ENCODE results near the gene ZNF561. TPM values are rescaled to one million over a fixed set of nuclear protein-coding genes. Genes with fewer than 3 reads are reported as not detected.
A peak's percentile ranks its signal among the peaks of the same experiment; 100 is the strongest.
"Not testable (repeated sequence)": the region's sequence is repeated elsewhere in the genome, so short reads cannot be mapped to it uniquely, and the experiment has no call there.

The ZNF561 gene
- total RNA-seq, 1 donor from 2014 or later: 20.3 TPM

GRCh38 chr19:9584073-9584833 is 36.8 kb downstream of the ZNF561 start, which contains the start of gene ZNF121:
ZNF121 (minus strand) TSS chr19:9584504; CDS start chr19:9568097, 16,407 bp downstream.
- DNase-seq (ENCODE audit: missing footprints) (peak; percentile 93), ATAC-seq (peak; percentile 95)
- intact Hi-C loops (cut with DNase I): loop anchor here (2.0 to 10.0 kb wide), 3 partner anchors 47 to 443 kb away; partner anchors contain the start of genes ZNF266, ZNF317 and ZNF426

- ATAC-seq; DNase-seq (ENCODE audit: missing footprints): not testable (repeated sequence)
- intact Hi-C loops (cut with DNase I): loop anchor here (5.0 to 10.0 kb wide), 2 partner anchors 45 to 147 kb away; partner anchors contain the start of genes ZNF266 and ZNF426
These were observed 38.8 kb downstream of the ZNF561 start for GRCh38 chr19:9582081-9582725.

GRCh38 chr19:9580728-9581127 is 40.3 kb downstream of the ZNF561 start:
- intact Hi-C loops (cut with DNase I): loop anchor here (5.0 to 10.0 kb wide), 2 partner anchors 43 to 146 kb away; partner anchors contain the start of genes ZNF266 and ZNF426
- ATAC-seq: no peak
- DNase-seq (ENCODE audit: missing footprints): no peak

GRCh38 chr19:9570255-9570654 is 50.8 kb downstream of the ZNF561 start:
- intact Hi-C loops (cut with DNase I): no loop called here
- no peak for DNase-seq (ENCODE audit: missing footprints)
- no peak for ATAC-seq

GRCh38 chr19:9566729-9567128 is 54.3 kb downstream of the ZNF561 start:
- no peak for DNase-seq (ENCODE audit: missing footprints)
- intact Hi-C loops (cut with DNase I): no loop called here

GRCh38 chr19:9565900-9566705 is 54.9 kb downstream of the ZNF561 start:
- DNase-seq (ENCODE audit: missing footprints) (no peak), ATAC-seq (no peak)
- intact Hi-C loops (cut with DNase I): no loop called here

More at GRCh38 chr19:9566729-9567128, 54.3 kb downstream of the ZNF561 start:
- ATAC-seq: no peak

Other genes with a start within 250 kb of the ZNF561 start
- 7.2 TPM for gene ZNF266, start 185.7 kb downstream of the ZNF561 start, total RNA-seq
- not detected for gene ZNF560, start 122.6 kb downstream of the ZNF561 start, total RNA-seq
- gene ZNF426, start 82.6 kb downstream of the ZNF561 start, total RNA-seq: 12.4 TPM
- gene ZNF121, start 36.7 kb downstream of the ZNF561 start, total RNA-seq: 20.7 TPM
- 21.7 TPM for gene ZNF562, start 53.9 kb upstream of the ZNF561 start, total RNA-seq
- 9.3 TPM for gene ZNF846, start 147.5 kb upstream of the ZNF561 start, total RNA-seq
- 10.4 TPM for gene FBXL12, start 197.8 kb upstream of the ZNF561 start, total RNA-seq
- 581 TPM for gene UBL5, start 206.7 kb upstream of the ZNF561 start, total RNA-seq
- 89.2 TPM for gene PIN1, start 214.1 kb upstream of the ZNF561 start, total RNA-seq